HL-60 (cell line): ENCODE results near the gene HRCT1.
A peak's percentile ranks its signal among the peaks of the same experiment; 100 is the strongest.

ENCODE experiments used
- DNase-seq, 2 experiments: peaks; one replicate each; pipeline ENCODE4 v3.0.0-alpha.2; 2010 to 2020; ENCODE audit warnings: low read depth in 1 of 2, low spot score in 1 of 2
- H3K27ac ChIP-seq: fragments of 250-450 bp; sonication (Bioruptor Pico); replicated peaks from 2 replicates; pipeline ENCODE4 v1.5.1; 2020; ENCODE audit warnings: mild to moderate bottlenecking, moderate library complexity
- H3K27me3 ChIP-seq: fragments of 250-450 bp; sonication (Bioruptor Pico); 2 replicates; pipeline ENCODE4 v1.5.1; 2021; ENCODE audit warnings: mild to moderate bottlenecking, moderate library complexity; ENCODE audit not compliant: insufficient read depth, poor library complexity, severe bottlenecking
- H3K4me3 ChIP-seq: replicated peaks from 2 replicates; pipeline ENCODE4 v1.5.1; 2011; ENCODE audit warnings: mild to moderate bottlenecking, control low read depth, low read length; ENCODE audit not compliant: insufficient read depth
- CTCF ChIP-seq: IDR thresholded peaks from one replicate; pipeline ENCODE4 v1.5.1; 2011; ENCODE audit warnings: low read length, control low read depth, inconsistent platforms; ENCODE audit not compliant: insufficient read depth
- GABPA ChIP-seq: IDR thresholded peaks from 2 replicates; pipeline ENCODE4 v1.6.1; 2012; ENCODE audit warnings: low read depth
- POLR2AphosphoS5 ChIP-seq: IDR thresholded peaks from 2 replicates; pipeline ENCODE4 v1.6.1; 2012; ENCODE audit warnings: low read depth
- REST ChIP-seq: IDR thresholded peaks from 2 replicates; pipeline ENCODE4 v1.6.1; 2012; ENCODE audit warnings: low read depth; ENCODE audit not compliant: insufficient replicate concordance
- SPI1 ChIP-seq: IDR thresholded peaks from 2 replicates; pipeline ENCODE4 v1.6.1; 2012; ENCODE audit warnings: low read depth, mild to moderate bottlenecking, borderline replicate concordance

HRCT1 gene

GRCh38 chr9:35909274-35909673 is 3.3 kb downstream of the HRCT1 start, which contains the start of gene SPAAR:
SPAAR (plus strand) TSS chr9:35909490; CDS start chr9:35910464, 974 bp downstream.
- no peak within 1 kb of the TSS for H3K27ac ChIP-seq
- no peak for DNase-seq
- TF ChIP-seq CTCF (no peak), REST (no peak), GABPA (no peak), SPI1 (no peak), POLR2AphosphoS5 (no peak)
- H3K4me3 ChIP-seq = no peak within 1 kb of the TSS
- H3K27me3 ChIP-seq = peaks cover 2% of the 10 kb centered on the region

DNA sequence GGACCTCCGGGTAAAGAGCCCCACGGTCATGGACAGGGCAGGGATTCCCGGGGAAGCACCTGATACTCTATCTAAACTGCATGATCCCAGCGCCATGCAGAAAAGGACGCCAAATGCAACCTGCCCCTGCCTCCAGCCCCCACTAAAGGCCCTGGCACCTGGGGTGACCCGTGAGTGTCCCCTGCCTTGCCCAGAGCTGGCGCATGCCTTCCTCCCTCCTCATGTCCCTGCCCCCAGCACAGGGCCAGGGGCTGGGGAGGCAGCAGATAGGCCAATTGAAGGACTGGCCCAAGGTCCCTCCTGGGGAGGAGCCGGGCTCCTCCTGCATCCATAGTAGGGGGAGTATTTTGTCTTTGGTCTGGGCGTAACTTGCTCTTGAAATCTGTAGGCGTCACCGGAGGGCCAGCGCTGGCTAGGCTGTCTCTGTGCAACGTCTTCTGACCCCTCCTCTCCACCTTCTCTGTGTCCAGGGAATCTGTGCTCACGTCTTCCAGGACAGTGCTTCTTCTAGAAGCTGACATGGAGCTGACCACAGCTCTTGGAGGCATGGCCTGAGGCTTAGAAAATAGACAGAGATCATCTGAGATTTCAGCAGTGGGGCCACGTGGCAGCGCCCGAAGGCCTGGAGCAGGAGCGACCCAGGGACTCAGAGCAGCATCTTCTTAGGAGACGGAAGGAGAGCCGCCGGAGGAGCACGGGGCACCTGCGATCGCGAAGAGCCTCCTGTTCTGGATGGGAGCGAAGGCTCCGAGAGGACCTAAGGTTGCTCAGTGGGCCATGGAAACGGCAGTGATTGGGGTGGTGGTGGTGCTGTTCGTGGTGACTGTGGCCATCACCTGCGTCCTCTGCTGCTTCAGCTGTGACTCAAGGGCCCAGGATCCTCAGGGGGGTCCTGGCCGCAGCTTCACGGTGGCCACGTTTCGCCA is 3.9 kb downstream of the HRCT1 start:
- no peaks in the 10 kb centered on the region for H3K27me3 ChIP-seq
- H3K4me3 ChIP-seq = no peak overlapping the region
- DNase-seq = no peak
- no peak for TF ChIP-seq POLR2AphosphoS5
- TF ChIP-seq REST = no peak
- TF ChIP-seq SPI1 = no peak
- TF ChIP-seq GABPA = no peak
- no peak for TF ChIP-seq CTCF
- H3K27ac ChIP-seq = no peak overlapping the region

- Histone ChIP-seq H3K27ac (no peak overlapping the region), H3K4me3 (no peak overlapping the region), H3K27me3 (no peaks in the 10 kb centered on the region)
- TF ChIP-seq CTCF = peak; percentile 46
- TF ChIP-seq SPI1 = no peak
- peak; percentile 30 to 34 for DNase-seq
These were observed 4.8 kb downstream of the HRCT1 start for GRCh38 chr9:35910613-35911359.
